H9 (cell line): Measurements from ENCODE around the gene SMIM14. TPM values are rescaled to one million over a fixed set of nuclear protein-coding genes. Genes with fewer than 3 reads are reported as not detected.

Source experiments
- DNase-seq: peaks from one replicate; pipeline ENCODE4 v3.0.0-alpha.2; 2017
- H2AFZ ChIP-seq: one replicate; pipeline ENCODE4 v1.6.1; 2013; ENCODE audit warnings: mild to moderate bottlenecking, low read length, control low read depth, moderate library complexity
- H2AK5ac ChIP-seq: 2 replicates; pipeline ENCODE4 v1.6.1; 2013; ENCODE audit warnings: low read length, control low read depth, mixed read lengths; ENCODE audit not compliant: insufficient read length
- H2BK120ac ChIP-seq: one replicate; pipeline ENCODE4 v1.6.1; 2013; ENCODE audit warnings: low read depth, mild to moderate bottlenecking, low read length, control low read depth, inconsistent platforms; ENCODE audit not compliant: poor library complexity, severe bottlenecking
- H2BK12ac ChIP-seq: 2 replicates; pipeline ENCODE4 v1.6.1; 2013; ENCODE audit warnings: low read length, control low read depth, mixed read lengths, low read depth; ENCODE audit not compliant: insufficient read length
- H2BK15ac ChIP-seq: 2 replicates; pipeline ENCODE4 v1.6.1; 2013; ENCODE audit warnings: low read depth, low read length, control low read depth
- H2BK20ac ChIP-seq: one replicate; pipeline ENCODE4 v1.6.1; 2013; ENCODE audit warnings: low read depth, mild to moderate bottlenecking, low read length, control low read depth, inconsistent platforms; ENCODE audit not compliant: poor library complexity, severe bottlenecking
- H2BK5ac ChIP-seq: 2 replicates; pipeline ENCODE4 v1.6.1; 2013; ENCODE audit warnings: low read length, control low read depth, mixed read lengths; ENCODE audit not compliant: insufficient read length
- H3K14ac ChIP-seq: 2 replicates; pipeline ENCODE4 v1.6.1; 2013; ENCODE audit warnings: low read length, control low read depth; ENCODE audit not compliant: insufficient read depth
- H3K18ac ChIP-seq: 2 replicates; pipeline ENCODE4 v1.6.1; 2013; ENCODE audit warnings: low read depth, mild to moderate bottlenecking, mixed read lengths, low read length, control low read depth; ENCODE audit not compliant: insufficient read length
- H3K23ac ChIP-seq: 2 replicates; pipeline ENCODE4 v1.6.1; 2013; ENCODE audit warnings: low read length, control low read depth, mixed read lengths, low read depth; ENCODE audit not compliant: insufficient read length
- H3K23me2 ChIP-seq: 2 replicates; pipeline ENCODE4 v1.6.1; 2013; ENCODE audit warnings: low read depth, mild to moderate bottlenecking, mixed read lengths, low read length, control low read depth; ENCODE audit not compliant: insufficient read length, poor library complexity, severe bottlenecking
- H3K27ac ChIP-seq: 2 replicates; pipeline ENCODE4 v1.5.1; 2013; ENCODE audit warnings: low read length, control low read depth, mixed read lengths, low read depth; ENCODE audit not compliant: insufficient read length
- H3K27me3 ChIP-seq: 2 replicates; pipeline ENCODE4 v1.6.1; 2013; ENCODE audit warnings: low read length, control low read depth, inconsistent platforms; ENCODE audit not compliant: insufficient read depth
- H3K4ac ChIP-seq: 2 replicates; pipeline ENCODE4 v1.6.1; 2013; ENCODE audit warnings: low read depth, mild to moderate bottlenecking, control low read depth, inconsistent platforms, low read length, moderate library complexity
- H3K4me1 ChIP-seq: 2 replicates; pipeline ENCODE4 v1.6.1; 2013; ENCODE audit warnings: low read length, control low read depth, inconsistent platforms; ENCODE audit not compliant: insufficient read depth
- H3K4me2 ChIP-seq: 2 replicates; pipeline ENCODE4 v1.6.1; 2013; ENCODE audit warnings: low read length, control low read depth, mixed read lengths; ENCODE audit not compliant: insufficient read length, insufficient read depth
- H3K56ac ChIP-seq: 2 replicates; pipeline ENCODE4 v1.6.1; 2013; ENCODE audit warnings: low read depth, mild to moderate bottlenecking, mixed read lengths, low read length, control low read depth; ENCODE audit not compliant: insufficient read length
- H3K79me1 ChIP-seq: 2 replicates; pipeline ENCODE4 v1.6.1; 2013; ENCODE audit warnings: low read depth, mild to moderate bottlenecking, moderate library complexity, low read length, control low read depth, inconsistent platforms; ENCODE audit not compliant: insufficient read depth, poor library complexity, severe bottlenecking
- H3K79me2 ChIP-seq: 2 replicates; pipeline ENCODE4 v1.6.1; 2013; ENCODE audit warnings: low read length, control low read depth, inconsistent platforms; ENCODE audit not compliant: insufficient read depth
- H3K9ac ChIP-seq: 2 replicates; pipeline ENCODE4 v1.6.1; 2013; ENCODE audit warnings: low read length, control low read depth, mixed read lengths; ENCODE audit not compliant: insufficient read length; ENCODE audit errors: extremely low read depth
- H3K9me3 ChIP-seq: one replicate; pipeline ENCODE4 v1.6.1; 2013; ENCODE audit warnings: low read depth, low read length, inconsistent platforms; ENCODE audit not compliant: control insufficient read depth
- H3T11ph ChIP-seq: one replicate; pipeline ENCODE4 v1.6.1; 2013; ENCODE audit warnings: mild to moderate bottlenecking, low read length, control low read depth, inconsistent platforms
- H4K20me1 ChIP-seq: one replicate; pipeline ENCODE4 v1.6.1; 2013; ENCODE audit not compliant: control insufficient read depth, insufficient read length, insufficient read depth
- H4K5ac ChIP-seq: 2 replicates; pipeline ENCODE4 v1.6.1; 2013; ENCODE audit warnings: low read depth, mild to moderate bottlenecking, mixed read lengths, low read length, control low read depth; ENCODE audit not compliant: insufficient read length
- H4K8ac ChIP-seq: replicated peaks from 2 replicates; pipeline ENCODE4 v1.6.1; 2013; ENCODE audit warnings: low read length, control low read depth, mixed read lengths, low read depth; ENCODE audit not compliant: insufficient read length
- H4K91ac ChIP-seq: 2 replicates; pipeline ENCODE4 v1.6.1; 2013; ENCODE audit warnings: low read depth, mild to moderate bottlenecking, moderate library complexity, mixed read lengths, low read length, control low read depth; ENCODE audit not compliant: insufficient read length
- H3K27ac Mint-ChIP-seq, 3 experiments: 2 replicates in 2 of 3; 3 replicates in 1 of 3; pipeline ENCODE4 v1.8.0; 2020 to 2021; ENCODE audit warnings: mixed read lengths in 3 of 3, mild to moderate bottlenecking in 1 of 3, moderate library complexity in 1 of 3
- H3K27me3 Mint-ChIP-seq: 2 replicates; pipeline ENCODE4 v1.8.0; 2021; ENCODE audit warnings: low read depth, mild to moderate bottlenecking, moderate library complexity, mixed read lengths
- H3K36me3 Mint-ChIP-seq, 3 experiments: 2 replicates in 2 of 3; 3 replicates in 1 of 3; pipeline ENCODE4 v1.8.0; 2020 to 2021; ENCODE audit warnings: low read depth in 3 of 3, mixed read lengths in 3 of 3; ENCODE audit not compliant: insufficient read depth in 1 of 3
- H3K4me1 Mint-ChIP-seq, 2 experiments: 2 replicates each; pipeline ENCODE4 v1.8.0; 2020; ENCODE audit warnings: mixed read lengths in 2 of 2
- H3K4me3 Mint-ChIP-seq, 2 experiments: 2 replicates in 1 of 2; 3 replicates in 1 of 2; pipeline ENCODE4 v1.8.0; 2020 to 2021; ENCODE audit warnings: mild to moderate bottlenecking in 2 of 2, mixed read lengths in 2 of 2, moderate library complexity in 1 of 2
- H3K9me3 Mint-ChIP-seq, 2 experiments: 2 replicates in 1 of 2; 3 replicates in 1 of 2; pipeline ENCODE4 v1.8.0; 2020; ENCODE audit warnings: mild to moderate bottlenecking in 2 of 2, mixed read lengths in 2 of 2, moderate library complexity in 1 of 2
- CTCF ChIP-seq: fragments of 200-600 bp; sonication (generic); conservative IDR thresholded peaks from 3 replicates; pipeline ENCODE4 v1.8.0; 2021; ENCODE audit warnings: antibody characterized with exemption, mild to moderate bottlenecking
- WGBS: extraction: QIAGEN DNeasy Blood & Tissue Kit; methylation state at CpG from one replicate; pipeline ENCODE4 v1.1.7; 2013; ENCODE audit warnings: missing lambda C conversion rate, low lambda C conversion rate, mixed read lengths; ENCODE audit not compliant: insufficient read length; ENCODE audit errors: extremely low coverage; 5-methylcytosine and 5-hydroxymethylcytosine counted together
- total RNA-seq: library from RNA; stranded (reverse); gene quantifications from 2 replicates; pipeline ENCODE4 v1.2.1, GENCODE V29; 2021

Gene SMIM14
- total RNA-seq, 1 experiment from 2014 or later: 19.4 TPM

- no peak overlapping the region for H2BK15ac ChIP-seq
- no peaks in the 10 kb centered on the region for H3K79me1 ChIP-seq
- H2BK12ac ChIP-seq: no peak overlapping the region
- no peaks in the 10 kb centered on the region for H3K4me1 Mint-ChIP-seq
- H3K4ac ChIP-seq: no peak overlapping the region
- no peak overlapping the region for H3K4me2 ChIP-seq
- no peak overlapping the region; a peak in 1 of 7 replicates for H3K27ac Mint-ChIP-seq
- no peak overlapping the region for H4K91ac ChIP-seq
- H3K9me3 ChIP-seq: no peaks in the 10 kb centered on the region
- H3K23me2 ChIP-seq: no peaks in the 10 kb centered on the region
- WGBS: no CpG with 5 or more reads among the region's 2 CpGs
- no peaks in the 10 kb centered on the region for H3K27me3 ChIP-seq
- H3K79me2 ChIP-seq: no peaks in the 10 kb centered on the region
- no peaks in the 10 kb centered on the region for H3K4me1 ChIP-seq
- H4K8ac ChIP-seq: no peak overlapping the region
- H3K4me3 Mint-ChIP-seq: no peak overlapping the region
- H2AK5ac ChIP-seq: no peak overlapping the region
- H3K9me3 Mint-ChIP-seq: peaks cover 0 to 3% of the 10 kb centered on the region in 2 experiments; a peak in 1 of 5 replicates
- H2BK20ac ChIP-seq: no peak overlapping the region
- H3K9ac ChIP-seq: no peak overlapping the region
- no peak overlapping the region for H3T11ph ChIP-seq
- no peak for DNase-seq
- H3K14ac ChIP-seq: no peak overlapping the region
- H2AFZ ChIP-seq: no peak overlapping the region
- no peaks in the 10 kb centered on the region for H4K20me1 ChIP-seq
- no peak for TF ChIP-seq CTCF
- no peak overlapping the region for H3K18ac ChIP-seq
- H4K5ac ChIP-seq: no peak overlapping the region
- H3K27ac ChIP-seq: no peak overlapping the region
- H3K27me3 Mint-ChIP-seq: no peaks in the 10 kb centered on the region
- H3K36me3 Mint-ChIP-seq: peaks cover 5 to 43% (median 15%) of the 10 kb centered on the region in 3 experiments
- H2BK5ac ChIP-seq: no peak overlapping the region
- H2BK120ac ChIP-seq: no peak overlapping the region
- H3K56ac ChIP-seq: no peak overlapping the region
- H3K23ac ChIP-seq: no peak overlapping the region
These were observed 31.9 kb downstream of the SMIM14 start for GRCh38 chr4:39606747-39607146.
